HG03025 (cell line): Measurements from ENCODE around the gene PKHD1.

ENCODE experiments used
- ATAC-seq: cut with Tn5 transposase; IDR thresholded peaks from one replicate; pipeline ENCODE4 v1.9.1; 2021; ENCODE audit warnings: mild to moderate bottlenecking, moderate library complexity; ENCODE audit not compliant: unreplicated experiment, low FRiP score

Gene PKHD1

DNA sequence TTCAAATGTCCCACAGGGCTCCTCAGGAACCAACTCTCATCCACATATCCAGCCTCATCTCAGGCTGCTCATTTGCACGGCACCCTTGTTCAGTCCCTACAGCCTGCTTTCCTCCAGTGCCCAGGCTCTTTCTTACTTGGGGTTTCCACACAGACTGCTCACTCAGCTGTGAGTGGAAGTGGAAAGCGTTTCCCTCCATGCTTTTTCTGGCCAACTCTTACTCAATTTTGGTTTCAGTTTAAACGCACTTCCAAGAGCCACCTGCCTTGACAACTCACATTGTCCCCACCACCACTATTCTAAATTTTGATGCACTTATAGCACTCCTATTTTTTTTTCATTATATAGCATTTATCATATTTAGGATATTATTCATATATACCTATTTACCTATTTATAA, 367.1 kb downstream of the PKHD1 start:
- ATAC-seq: no peak

DNA sequence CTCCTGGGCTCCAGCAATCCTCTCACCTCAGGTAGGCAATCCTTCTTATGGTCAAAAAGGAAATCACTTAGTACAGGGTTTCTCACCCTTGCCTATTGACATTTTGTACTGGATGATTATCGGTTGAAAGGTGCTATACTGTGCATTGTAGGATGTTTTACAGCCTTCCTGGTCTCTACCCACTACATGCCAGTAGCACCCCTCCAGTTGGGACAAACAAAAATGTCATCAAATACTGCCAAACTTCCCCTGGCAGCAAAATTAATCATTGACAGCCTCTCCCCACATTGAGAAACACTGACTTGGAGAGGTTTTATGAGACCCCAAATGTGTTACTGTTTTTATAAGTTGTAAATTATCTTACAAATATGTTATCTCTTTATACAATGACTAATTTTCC, 368.1 kb downstream of the PKHD1 start:
- ATAC-seq: no peak

DNA sequence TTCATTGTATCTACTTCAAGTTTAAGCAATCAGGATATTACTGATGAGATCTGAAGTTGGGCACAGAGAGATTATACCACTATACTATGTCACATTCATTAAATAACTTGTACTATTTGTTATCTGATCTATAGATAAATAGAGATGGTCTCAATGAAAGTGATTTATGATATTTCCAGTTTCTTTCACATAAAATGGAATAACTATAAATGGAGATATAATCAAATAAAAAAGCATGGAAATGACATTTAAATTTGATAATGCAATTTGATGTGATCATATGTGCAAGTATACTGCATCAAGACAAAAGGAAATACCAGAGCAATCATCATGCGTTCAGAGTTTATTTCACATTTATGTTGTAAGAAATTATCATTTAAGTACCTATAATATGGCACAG, 368.9 kb downstream of the PKHD1 start:
- ATAC-seq: no peak

DNA sequence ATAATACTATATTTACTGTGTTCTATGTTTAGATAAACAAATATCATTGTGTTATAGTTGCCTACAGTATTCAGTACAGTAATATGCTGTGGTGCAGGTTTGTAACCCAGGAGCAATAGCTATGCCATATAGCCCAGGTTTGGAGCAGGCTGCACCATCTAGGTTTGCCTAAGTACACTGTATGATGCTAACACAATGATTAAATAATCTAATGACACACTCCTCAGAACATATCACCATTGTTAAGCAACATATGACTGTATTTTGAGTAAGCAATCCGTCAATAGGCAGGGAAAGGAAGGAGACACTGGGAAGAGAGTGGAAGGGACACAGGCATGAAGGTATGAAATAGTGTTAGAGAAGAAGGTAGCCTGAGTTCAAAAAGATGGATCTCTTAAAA, 369.9 kb downstream of the PKHD1 start:
- no peak for ATAC-seq

DNA sequence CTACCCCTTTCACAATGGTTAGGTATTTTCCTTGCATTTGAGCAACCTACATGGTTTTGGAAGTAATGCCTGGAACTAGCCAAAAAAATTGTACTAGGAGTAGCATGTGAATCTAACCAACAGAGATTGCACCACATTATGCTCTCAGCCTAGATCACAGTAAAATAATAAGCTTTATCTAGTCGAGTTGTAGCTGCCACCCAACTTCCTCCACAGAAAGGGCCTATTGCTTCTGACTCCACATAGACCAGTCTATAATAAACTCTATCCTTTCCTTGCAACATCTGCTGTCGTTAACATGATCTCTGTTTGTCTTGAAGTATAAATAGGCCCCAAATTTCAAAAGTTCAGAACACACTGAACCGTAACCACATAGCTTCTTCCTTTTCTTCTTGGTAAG, 375.5 kb downstream of the PKHD1 start:
- ATAC-seq: no peak

DNA sequence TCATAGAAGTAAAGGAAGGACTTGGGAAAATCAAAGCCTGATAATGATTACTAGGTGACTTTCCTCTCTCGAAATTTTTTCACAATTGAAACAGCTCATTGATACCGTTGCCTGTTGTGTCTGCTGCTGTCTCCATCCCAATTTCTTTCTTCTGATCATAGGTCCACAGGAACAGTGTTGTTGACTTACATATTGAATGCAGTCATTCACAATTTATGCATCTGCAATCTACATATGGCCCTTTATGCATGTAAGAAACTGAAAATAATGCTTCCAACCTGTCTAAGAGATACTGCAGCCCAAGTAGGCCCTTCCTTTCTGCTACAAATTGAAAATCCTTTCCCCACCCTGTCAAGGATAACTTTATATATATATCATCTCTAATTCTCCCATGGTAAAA, 381.3 kb downstream of the PKHD1 start:
- no peak for ATAC-seq

DNA sequence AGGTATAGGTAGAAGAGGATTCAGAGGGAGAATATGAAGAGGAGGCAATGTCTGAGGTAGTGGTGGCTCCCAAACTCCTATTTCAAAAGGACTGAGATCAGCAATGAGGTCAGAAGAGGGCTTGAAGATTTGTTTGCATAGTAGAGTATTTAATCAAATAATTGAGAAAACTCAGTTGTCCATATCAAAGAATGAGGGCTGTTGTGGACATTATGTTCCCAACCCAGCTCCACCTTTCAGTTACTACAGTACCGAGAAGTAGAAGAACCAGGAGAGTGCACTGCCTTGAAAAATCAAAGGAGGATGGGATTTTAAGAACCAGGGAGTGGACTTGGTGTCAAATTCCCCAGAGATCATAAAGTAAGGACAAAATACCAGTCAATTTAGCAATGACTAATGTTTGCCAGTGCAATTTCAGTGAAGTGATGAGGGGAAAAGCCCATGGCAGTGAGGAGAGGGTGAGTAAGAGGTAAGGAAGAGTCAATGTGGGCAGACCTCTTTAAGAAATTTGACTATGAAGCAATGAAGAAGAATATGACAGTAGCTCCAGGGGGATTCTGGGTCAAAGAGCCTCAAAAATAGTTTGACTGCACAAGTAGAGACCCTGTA, 382.4 kb downstream of the PKHD1 start:
- ATAC-seq: no peak

DNA sequence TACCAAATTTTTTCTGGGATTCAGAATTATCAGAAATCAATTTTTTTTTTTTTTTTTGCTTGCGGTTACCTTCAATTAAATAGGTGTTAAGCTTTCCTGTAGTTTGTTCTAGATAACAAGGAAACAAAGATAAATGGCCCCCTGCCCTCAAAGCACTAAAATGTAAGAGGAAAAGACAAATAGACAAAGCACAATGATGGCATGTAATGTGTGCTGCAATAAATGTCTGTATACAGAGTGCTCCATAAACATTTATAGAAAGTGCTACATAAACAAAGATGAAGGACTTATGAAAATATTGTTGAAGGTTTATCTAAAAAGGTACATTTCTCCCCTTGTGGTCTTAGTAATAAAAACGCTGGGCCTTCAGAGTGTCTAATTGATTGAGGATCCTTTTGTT, 384.6 kb downstream of the PKHD1 start:
- no peak for ATAC-seq

DNA sequence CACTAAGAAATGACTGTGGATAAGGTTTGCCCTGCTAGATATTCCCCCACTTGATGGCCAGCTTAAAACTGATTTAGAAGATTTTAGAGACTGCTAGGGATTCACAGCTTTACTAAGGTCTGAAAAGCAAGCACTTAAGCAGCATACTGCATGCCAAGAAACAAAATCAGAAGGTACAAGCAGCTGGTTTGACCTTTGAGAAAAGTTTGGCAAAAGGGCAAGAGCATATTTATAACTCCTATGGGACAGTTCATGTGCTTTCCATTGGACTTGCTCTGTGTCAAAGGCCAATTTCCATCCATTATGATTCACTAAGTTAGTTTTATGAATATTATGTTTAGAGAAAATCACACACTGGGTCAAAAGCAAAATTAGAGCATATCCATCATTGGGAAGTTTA, 402.8 kb downstream of the PKHD1 start:
- ATAC-seq: no peak

DNA sequence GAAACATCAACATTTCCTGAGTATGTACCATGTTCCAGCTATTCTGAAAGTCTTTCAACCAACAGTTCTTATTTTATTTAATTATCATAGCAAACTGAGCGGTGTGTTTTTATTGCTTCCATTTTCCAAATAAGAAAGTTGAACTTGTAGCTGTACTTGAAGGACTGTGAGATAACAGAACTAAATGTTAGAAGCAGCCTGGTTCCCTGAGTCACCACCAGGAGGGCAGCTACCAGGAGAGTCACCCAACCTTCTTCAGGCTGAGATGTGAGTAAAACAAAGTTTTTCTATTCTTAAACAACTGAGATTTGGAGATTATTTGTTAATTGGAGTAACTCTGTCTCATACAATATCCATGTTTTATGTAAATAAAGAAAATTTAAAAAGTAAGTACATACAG, 403.4 kb downstream of the PKHD1 start:
- no peak for ATAC-seq

DNA sequence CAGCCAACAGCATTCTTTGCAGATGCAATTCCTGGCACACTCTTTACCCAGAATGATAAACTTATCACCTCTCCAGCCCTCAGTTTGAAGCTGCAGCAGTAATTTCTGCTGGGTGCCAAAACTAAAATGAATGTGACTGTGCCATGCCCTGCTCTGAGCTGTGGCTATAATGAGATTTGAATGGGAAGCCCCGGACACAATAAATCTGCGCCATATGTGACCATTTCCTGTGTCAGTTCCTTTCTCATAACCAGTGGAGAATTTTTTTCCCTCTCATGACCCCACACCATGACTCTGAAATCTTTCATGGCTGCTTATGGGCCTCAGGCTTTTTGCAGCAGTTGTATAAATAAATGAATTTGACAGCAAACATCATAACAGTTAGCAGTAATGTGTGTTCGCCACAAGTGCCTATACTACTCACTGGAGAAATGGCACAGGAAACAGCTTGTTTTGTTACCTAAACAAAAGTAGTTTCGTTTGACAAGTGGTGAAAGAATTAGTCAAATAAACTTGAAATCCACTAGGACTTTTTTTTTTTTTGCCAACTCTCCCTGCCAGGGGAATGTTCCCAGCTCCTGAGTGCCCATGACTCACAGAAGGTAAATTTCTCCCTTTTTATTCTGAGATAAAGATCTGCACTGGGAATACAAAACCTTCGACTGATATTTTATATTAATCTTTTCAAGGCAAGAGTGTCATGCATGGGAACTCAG, 408.4 kb downstream of the PKHD1 start:
- no peak for ATAC-seq

DNA sequence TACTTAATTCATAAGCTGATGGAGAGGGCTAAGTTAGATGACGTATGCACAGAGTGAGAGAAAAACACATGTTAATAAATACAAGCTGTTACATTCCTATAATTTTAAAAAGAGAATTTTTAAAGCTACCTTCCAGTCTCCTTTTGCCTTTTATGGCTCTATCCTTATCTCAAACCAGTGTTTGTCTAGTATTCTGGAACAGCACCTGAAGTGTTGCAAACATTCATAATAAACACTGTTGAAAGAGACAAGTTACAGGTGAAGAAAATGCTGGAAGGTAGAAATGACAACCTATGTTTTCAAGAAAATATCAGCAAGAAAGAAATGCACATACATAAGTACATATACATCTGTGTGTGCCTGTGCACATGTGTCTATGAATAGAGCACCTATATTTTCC, 409.1 kb downstream of the PKHD1 start:
- ATAC-seq: no peak

DNA sequence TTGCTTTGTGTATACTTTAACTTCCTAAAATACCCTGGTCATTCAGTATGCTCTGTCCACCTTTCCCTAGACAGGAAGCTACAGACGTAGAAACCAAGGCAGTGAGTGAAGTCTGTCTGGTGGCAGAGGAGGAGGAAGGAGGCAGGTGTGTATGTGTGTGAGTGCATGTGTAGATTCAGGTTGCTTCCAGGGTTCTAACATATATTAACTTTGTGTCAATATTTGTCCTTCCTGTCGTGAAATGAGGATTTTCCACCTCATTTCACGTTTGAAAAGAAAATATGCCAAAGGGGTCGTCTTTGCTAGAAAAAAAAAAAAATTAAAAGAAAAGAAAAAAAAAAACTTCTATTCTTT, 411.5 kb downstream of the PKHD1 start:
- no peak for ATAC-seq

DNA sequence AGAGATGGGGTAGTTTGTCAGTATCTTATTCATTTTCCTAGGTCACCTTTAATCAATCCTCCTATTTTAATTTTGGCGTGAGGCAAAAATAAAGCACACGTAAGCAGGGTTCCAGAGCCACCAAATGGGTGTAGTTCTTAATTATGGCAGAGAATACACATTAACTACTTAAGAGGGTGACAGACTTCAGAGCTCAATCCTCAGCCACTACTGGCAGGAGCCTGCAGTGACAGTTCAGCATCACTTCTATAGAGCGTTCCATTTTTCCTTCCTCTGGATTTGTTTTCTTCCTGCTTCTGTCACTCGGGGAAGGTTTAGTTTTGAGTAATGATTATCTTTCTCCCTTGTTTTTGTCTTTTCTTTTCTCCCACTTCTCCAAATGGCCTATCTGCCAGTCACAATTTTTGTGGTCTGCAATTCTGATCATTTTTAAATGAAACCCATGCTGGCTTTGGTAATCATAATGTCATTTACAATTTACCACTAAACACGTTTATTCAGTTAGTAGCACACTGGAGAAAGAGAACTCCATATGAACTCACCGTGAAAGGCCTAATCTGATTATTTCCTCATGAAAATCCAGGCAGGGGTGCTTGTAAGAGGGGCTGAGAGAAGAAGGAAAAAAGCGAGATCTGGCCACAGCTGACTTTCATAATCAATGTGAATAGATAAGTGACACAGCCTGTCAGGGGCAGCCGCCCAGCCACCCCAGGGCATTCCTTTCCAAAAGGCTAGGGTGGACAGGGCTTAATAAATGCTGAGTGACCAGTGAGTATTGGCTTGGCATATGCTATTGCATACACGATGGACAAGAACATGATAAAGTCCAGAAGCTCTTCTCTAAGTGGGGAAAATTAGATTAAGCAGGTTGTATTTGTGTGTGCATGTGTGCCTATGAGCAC, 412.1 kb downstream of the PKHD1 start:
- no peak for ATAC-seq

DNA sequence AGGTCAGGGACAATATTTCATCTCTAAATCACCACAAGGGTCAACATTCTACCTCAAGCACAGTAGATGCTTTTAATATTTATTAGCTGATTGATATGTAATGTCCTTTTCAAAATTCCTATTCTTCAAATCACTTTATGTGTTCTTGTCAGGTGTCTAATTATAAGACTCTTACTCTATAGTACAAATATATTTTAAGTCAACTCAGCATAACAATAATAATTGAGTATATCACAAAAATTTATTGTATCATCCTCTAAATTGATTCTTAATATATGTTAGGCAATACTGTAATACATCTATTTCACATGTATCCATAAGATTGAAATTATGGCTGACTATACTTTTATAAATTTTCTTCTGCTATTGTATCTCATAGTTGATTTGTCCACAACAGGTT, 423.9 kb downstream of the PKHD1 start:
- ATAC-seq: no peak

DNA sequence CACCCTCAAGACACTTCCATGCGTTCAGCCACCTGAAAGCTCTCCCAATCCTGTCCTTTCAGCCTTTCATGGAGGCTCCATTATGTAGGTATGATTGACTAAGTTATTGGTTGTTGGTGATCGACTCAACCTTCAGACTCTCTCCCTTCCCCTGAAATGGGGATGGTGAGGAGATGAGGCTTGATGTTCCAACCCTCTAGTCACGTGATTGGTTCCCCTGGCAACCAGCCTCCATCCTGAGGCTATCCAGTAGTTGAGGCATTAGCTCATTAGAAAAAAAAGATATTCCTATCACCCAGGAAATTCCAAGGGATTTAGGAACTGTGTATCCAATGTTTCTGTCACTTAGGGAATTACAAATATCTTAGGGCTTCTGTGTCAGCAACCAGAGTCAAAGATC, 426.6 kb downstream of the PKHD1 start:
- ATAC-seq: no peak

DNA sequence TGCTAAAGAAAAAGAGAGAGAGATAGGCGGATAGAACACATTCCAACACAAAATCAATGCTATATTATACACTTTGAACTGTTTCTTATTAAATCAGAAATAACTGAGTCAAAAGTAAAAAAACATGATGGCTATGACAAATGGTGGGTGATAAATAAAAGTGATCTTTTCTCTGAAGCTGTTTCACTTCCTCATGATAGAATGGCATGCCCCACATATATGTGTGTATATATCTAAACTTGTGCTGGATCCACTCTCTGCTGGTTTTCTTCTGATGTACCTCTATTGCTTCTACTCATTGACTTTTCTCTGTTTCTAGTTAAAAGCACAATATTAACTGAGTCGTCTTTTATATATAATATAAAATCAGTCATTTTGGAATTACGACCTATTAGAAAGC, 429.9 kb downstream of the PKHD1 start:
- no peak for ATAC-seq

DNA sequence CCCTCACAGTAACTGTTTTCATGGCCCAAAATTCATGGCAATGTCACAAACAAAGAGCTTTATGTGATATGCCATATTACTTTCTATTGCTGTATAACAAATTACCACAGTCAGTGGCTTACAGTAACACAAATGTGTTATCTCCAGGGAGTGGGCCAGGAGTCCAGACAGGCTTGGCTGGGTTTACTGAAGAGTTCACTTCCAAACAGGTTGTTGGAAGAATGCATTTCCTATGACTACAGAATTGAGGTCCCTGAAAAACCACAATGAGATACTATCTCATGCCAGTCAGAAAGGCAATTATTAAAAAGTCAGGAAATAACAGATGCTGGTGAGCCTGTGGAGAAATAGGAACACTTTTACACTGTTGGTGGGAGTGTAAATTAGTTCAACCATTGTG, 431.9 kb downstream of the PKHD1 start:
- ATAC-seq: no peak

DNA sequence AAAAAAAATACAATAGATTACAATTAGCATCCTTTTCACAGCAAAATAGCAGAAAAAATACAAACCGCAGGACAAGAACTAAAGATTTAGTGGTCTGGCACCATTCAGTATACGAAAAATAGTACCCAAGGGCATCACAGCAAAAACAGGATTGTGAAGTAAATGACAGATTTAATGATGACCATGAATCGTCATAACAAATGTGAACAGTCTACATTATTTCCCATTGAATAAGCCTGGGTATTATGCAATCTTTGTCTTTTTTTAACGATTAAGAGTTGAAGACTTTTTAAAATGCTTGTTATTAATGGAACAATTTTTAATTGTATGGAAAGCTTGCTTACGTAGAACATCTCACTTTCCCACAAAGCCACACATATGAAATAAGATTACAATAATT, 432.8 kb downstream of the PKHD1 start:
- ATAC-seq: no peak

DNA sequence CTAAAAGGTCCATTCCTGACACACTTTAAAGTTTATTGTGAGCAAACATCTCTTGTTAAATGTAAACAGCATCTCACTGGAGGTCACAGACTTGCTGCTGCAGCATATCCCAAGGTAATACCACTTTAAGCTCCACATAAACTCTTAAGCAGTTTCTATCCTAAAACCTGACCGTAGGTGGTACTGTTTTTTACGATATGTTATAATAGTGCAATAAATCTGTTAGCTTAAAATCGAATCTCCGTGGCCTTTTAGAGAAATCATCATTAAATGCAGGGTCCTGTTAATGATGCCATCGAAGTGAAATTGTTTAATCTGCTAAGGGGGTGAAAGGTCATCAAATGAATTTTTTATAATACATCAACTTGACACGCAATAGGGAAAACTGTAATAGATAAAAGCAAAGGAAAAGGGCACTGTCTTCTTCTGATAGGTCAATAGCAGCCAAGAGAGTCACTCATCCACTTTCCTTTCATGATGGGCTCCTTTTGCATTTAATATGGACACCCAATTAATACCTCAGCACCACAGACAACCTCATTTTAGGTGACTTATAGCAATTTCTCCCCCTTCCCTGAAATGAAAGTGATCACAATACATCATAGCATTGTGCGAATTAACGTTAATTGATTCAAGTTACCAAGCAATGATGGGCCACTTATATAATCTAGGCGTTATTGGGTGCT, 436.1 kb downstream of the PKHD1 start:
- no peak for ATAC-seq

DNA sequence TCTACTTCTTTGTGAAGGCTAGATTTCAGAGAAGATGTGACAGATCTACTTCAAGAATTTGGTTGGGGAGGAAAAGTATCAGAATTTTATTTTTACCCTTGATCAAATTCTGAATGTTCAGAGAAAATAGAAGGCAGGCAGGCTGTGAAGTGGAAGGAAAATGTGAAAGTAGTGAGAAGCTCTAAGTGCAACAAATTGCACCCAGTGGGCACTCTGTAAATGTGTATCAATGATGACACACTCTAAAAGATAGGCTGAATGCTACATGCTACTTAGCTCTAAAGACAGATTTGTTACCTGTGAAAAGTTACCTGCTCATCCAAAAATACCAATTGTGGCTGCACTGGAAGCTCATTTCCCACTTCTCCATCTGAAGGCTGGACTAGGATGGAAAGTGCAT, 438.6 kb downstream of the PKHD1 start:
- ATAC-seq: no peak
